Erythroblast (primary cell): ENCODE results near the gene PDE3A.

Experiments used
- DNase-seq, 2 experiments: peaks; one replicate each; lab custom pipeline; 2025; lab: John Stamatoyannopoulos, UW
- GATA1 ChIP-seq: IDR thresholded peaks from 2 replicates; pipeline ENCODE4 v1.6.1; 2011; ENCODE audit warnings: low read depth, mild to moderate bottlenecking, control low read depth, low read length, moderate library complexity
- POLR2A ChIP-seq: IDR thresholded peaks from 2 replicates; pipeline ENCODE4 v1.6.1; 2011; ENCODE audit warnings: mild to moderate bottlenecking, low read length

Gene PDE3A

GRCh38 chr12:20491290-20491689 lies 123.0 kb downstream of the PDE3A start:
- DNase-seq = no peak
- TF ChIP-seq GATA1 = no peak
- no peak for TF ChIP-seq POLR2A

- no peak for TF ChIP-seq GATA1
- TF ChIP-seq POLR2A = no peak
- DNase-seq = peak in 1 of 2 experiments; percentile 2
These were observed 124.0 kb downstream of the PDE3A start for GRCh38 chr12:20492251-20492760.

- no peak for DNase-seq
- TF ChIP-seq POLR2A (no peak), GATA1 (no peak)
These were observed 125.6 kb downstream of the PDE3A start for GRCh38 chr12:20493934-20494333.

DNA sequence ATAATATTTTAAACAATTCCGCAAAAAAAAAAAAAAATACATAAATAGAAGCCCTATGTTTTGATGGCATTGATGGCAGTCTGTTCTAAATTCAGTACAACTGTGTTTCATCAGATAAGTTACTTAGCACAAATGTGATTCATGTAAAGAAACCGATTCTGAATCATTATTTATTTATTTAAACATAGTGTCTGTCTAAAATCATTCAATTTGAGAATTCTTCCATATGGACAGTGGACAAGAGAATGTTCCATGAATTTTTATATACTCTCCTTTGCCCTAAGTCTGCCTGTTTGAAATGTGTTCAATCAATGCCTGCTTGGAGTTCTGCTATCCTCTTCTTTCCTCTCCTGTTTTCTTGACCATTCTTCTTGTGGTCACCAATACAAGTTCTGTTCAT lies 126.5 kb downstream of the PDE3A start:
- TF ChIP-seq GATA1 (no peak), POLR2A (no peak)

DNA sequence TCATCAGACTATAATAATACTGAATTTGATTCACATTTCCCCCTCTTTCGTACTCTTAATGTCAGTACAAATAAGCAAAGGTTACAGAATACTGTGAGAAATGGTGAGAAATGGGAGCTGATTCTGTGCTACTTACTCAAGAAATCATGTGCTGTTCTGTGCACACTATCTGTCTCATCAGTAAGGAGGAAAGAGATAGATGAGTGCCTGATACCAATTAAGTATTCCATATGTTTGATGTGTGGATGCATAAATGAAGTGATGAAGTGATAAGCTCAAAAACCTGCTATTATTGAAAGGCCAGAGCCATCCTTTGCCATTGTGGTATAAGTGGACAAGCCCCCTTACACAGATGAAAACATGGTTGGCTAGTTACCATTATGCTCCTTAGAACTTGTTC lies 127.7 kb downstream of the PDE3A start:
- no peak for DNase-seq
- TF ChIP-seq POLR2A = no peak

More for the DNA sequence above, 126.5 kb downstream of the PDE3A start:
- DNase-seq = no peak

- no peak for TF ChIP-seq POLR2A
- TF ChIP-seq GATA1 = no peak
These were observed 129.4 kb downstream of the PDE3A start for GRCh38 chr12:20497707-20498106.

DNA sequence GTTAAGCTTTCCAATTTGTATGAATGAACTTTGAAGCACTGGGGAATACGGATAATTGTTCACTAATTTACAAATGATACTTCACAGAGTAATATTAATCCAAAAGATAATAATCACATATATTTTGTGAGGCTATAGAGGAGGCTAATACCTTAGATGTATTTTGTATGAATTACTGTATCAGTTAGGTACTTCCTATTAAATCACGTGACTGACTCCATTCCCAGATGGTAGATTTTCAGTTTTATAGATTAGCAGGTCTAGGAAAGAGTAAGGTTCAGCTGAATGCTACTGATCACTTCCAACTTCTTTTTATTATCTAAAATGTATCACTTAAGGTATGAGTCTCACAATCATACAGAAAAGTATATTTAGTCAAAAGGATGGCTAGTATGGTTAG lies 133.6 kb downstream of the PDE3A start:
- no peak for DNase-seq
- no peak for TF ChIP-seq POLR2A
- TF ChIP-seq GATA1 = no peak

More at GRCh38 chr12:20497707-20498106, 129.4 kb downstream of the PDE3A start:
- no peak for DNase-seq

DNA sequence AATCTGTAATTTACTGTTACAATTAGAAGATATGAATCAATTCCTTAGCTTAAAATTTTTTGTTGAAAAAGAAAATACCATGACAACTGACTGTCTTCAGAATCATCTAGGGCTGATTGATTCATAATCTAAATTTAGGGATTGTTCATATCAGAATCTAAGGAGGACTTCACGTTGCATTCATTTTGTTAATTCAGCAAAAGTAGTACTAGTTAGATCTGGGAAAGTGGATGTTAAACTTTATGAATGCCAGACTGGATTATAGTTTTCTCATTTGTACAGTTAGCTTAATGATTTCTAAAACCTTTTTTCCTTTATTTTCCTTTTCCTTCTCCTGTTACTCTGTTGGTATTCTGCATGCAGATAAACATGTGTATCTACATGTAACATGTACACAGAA lies 135.5 kb downstream of the PDE3A start:
- DNase-seq = no peak
- TF ChIP-seq GATA1 = no peak
- no peak for TF ChIP-seq POLR2A

DNA sequence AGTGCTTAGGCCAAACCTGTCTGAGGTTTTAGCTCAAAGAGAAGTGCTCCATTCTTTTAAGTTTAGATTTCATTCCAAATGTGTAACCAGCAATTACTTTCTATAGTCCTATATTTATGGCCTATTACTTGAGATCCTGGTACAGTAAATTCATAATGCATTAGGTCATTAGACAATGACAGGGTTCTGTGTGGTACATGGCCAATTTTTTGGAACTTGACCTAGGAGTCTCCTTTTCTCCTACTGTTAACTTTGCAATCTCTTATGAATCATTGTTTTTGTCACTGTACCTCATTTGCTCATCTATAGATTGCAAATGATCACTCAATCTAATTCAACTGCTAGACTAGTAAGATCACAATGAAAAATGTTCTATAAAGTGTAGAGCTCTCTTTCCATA lies 136.7 kb downstream of the PDE3A start:
- TF ChIP-seq GATA1 (no peak), POLR2A (no peak)
- no peak for DNase-seq

DNA sequence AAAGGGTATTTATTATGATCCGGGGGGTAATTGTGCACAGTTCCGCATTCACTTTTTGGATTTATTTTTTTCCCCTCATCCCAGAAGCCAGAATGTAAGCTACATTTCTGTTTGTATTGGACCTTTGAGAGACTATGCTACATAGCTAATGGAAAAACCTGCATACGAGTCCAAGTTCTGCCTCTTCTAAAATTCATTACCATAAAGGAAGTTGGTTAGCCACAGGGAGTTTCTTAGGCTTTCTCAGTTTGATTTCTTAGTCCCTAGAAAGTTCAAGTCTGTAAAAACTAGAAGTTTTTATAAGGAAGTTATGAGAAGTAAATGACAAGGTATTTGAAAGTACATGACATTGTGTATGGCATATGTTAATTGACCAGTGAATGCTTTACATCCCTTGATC lies 138.7 kb downstream of the PDE3A start:
- DNase-seq = no peak
- no peak for TF ChIP-seq GATA1
- TF ChIP-seq POLR2A = no peak

- DNase-seq = no peak
- TF ChIP-seq POLR2A = no peak
- TF ChIP-seq GATA1 = no peak
These were observed 139.4 kb downstream of the PDE3A start for GRCh38 chr12:20507711-20508110.

DNA sequence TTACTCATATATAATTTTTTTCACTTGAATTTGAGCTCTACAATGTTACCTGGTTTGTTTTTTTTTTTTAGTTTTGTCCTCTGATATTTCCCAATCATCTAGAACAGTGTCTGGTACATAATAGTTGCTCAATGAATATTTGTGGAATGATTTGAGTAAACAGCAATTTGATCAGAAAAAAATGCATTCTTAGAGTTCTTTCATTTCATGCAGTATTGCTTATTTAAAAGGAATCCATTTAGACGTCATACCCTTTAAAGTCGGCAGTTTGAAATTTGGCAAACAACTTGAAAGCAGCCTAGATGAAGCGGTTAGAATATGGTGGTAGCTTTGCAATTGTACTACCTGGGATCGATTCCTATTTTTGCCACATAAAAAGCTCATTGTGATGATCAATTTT lies 140.0 kb downstream of the PDE3A start:
- DNase-seq = no peak
- TF ChIP-seq POLR2A = no peak
- TF ChIP-seq GATA1 = no peak

- TF ChIP-seq POLR2A (no peak), GATA1 (no peak)
- no peak for DNase-seq
These were observed 140.6 kb downstream of the PDE3A start for GRCh38 chr12:20508962-20509361.

DNA sequence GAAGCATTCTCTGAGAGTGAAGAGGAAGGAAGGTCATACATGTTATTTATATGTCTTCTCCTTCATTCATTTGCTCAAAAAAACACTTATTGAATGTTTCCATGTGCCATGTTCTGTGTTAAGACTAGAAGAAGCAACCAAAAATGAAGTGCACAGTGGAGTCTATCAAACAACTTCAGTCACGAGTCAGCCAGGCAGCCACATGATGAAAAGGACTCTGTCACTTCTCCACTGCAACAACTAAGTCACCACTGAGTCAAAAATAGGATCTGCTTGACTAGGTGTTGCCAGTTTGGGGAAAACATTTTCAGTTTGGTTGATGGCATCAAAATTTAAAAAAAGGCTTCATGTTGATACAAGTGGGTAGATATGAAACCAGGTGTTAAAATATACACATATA lies 142.5 kb downstream of the PDE3A start:
- TF ChIP-seq POLR2A = no peak
- no peak for TF ChIP-seq GATA1
- DNase-seq = no peak

DNA sequence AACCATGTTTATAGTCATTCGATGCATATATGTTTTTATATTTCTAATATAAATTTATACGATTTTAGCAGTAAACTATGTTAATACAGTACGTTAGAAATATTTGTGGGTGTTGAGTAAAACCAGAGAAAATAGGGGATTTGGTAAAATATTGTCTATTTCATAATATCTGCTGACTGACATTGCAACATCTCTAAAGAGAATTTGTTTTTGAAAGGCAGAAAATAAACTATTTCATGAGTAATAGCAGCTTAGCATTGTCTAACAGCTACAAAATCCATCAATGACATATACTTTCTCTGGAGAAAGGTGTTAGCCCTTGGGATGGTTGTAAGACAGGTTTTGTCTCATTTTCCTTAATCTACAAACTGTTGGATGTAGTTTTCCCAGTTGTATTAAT lies 144.9 kb downstream of the PDE3A start:
- DNase-seq = no peak
- no peak for TF ChIP-seq POLR2A
- no peak for TF ChIP-seq GATA1
